K562 (cell line): ENCODE results near the gene DCAKD. TPM values are rescaled to one million over a fixed set of nuclear protein-coding genes. Genes with fewer than 3 reads are reported as not detected.

Experiments used
- ATAC-seq: fragments of 200-7000 bp; cut with Tn5 transposase; 3 replicates; pipeline ENCODE4 v1.9.1; 2020; ENCODE audit warnings: moderate library complexity
- BruUV-seq: library from RNA; stranded (reverse); fragments of 400-500 nt; replicated peaks from 2 replicates; lab custom pipeline; 2021; lab: Mats Ljungman, UMichigan
- CTCF ChIA-PET: fragments of 300-600 bp; formaldehyde crosslinking; extraction: SDS; loops from one replicate; lab custom pipeline; 2021; ENCODE audit warnings: low intra/inter-chr PET ratio; lab: Yijun Ruan, JAX
- POLR2A ChIA-PET: fragments of 300-600, 350-650 bp; sonication (Branson Sonifier 250); formaldehyde crosslinking; extraction: SDS; loops from one replicate; lab custom pipeline; 2021; ENCODE audit warnings: antibody characterized with exemption, inconsistent platforms; lab: Yijun Ruan, JAX
- DNase-seq, 4 experiments: peaks; one replicate each; pipeline versions ENCODE4 v3.0.0 to v3.0.0-alpha.2; 2011 to 2018; ENCODE audit warnings: low spot score in 3 of 4, mixed read lengths in 3 of 4; ENCODE audit errors: extremely low read depth in 1 of 4
- FAIRE-seq: peaks from 2 replicates; lab custom pipeline; 2011; peaks lifted over from hg19 to GRCh38; lab: Jason Lieb, UNC
- H2AFZ ChIP-seq: 2 replicates; pipeline ENCODE4 v1.6.0; 2011; ENCODE audit warnings: low read depth, low read length, control low read depth, inconsistent platforms
- H3K27ac ChIP-seq: fragments of 200-600 bp; 3 replicates; pipeline ENCODE4 v1.8.0; 2011; ENCODE audit warnings: low read depth, mild to moderate bottlenecking, control low read depth, inconsistent platforms, low read length, moderate library complexity, mixed read lengths; ENCODE audit errors: extremely low read depth
- H3K27me3 ChIP-seq, 2 experiments: fragments of 300-600 bp in 1 of 2; 2 replicates in 1 of 2; 3 replicates in 1 of 2; pipeline versions ENCODE4 v1.6.0 to v1.8.0; 2011; ENCODE audit warnings: inconsistent platforms in 2 of 2, low read length in 2 of 2, mild to moderate bottlenecking in 1 of 2, mixed read lengths in 1 of 2, moderate library complexity in 1 of 2; ENCODE audit not compliant: control insufficient read depth in 2 of 2, insufficient read depth in 2 of 2
- H3K36me3 ChIP-seq: fragments of 300-600 bp; 3 replicates; pipeline ENCODE4 v1.8.0; 2011; ENCODE audit warnings: mild to moderate bottlenecking, low read length, inconsistent platforms; ENCODE audit not compliant: control insufficient read depth, insufficient read depth
- H3K4me1 ChIP-seq, 2 experiments: fragments of 200-600 bp in 1 of 2; replicated peaks in 1 of 2; 2 replicates in 1 of 2; 3 replicates in 1 of 2; pipeline versions ENCODE4 v1.5.1 to v1.8.0; 2011; ENCODE audit warnings: inconsistent platforms in 2 of 2, low read length in 2 of 2, mild to moderate bottlenecking in 1 of 2, mixed read lengths in 1 of 2, moderate library complexity in 1 of 2; ENCODE audit not compliant: control insufficient read depth in 2 of 2, insufficient read depth in 2 of 2
- H3K4me2 ChIP-seq: 2 replicates; pipeline ENCODE4 v1.6.1; 2011; ENCODE audit warnings: low read length, control low read depth, inconsistent platforms, mixed read lengths; ENCODE audit not compliant: insufficient read depth
- H3K4me3 ChIP-seq: fragments of 200-600 bp; sonication (generic), shearing (Covaris generic); 2 replicates; pipeline ENCODE4 v1.5.1; 2016; ENCODE audit warnings: control low read depth, inconsistent platforms
- H3K79me2 ChIP-seq: fragments of 200-600 bp; 3 replicates; pipeline ENCODE4 v1.8.0; 2011; ENCODE audit warnings: low read length, inconsistent platforms; ENCODE audit not compliant: control insufficient read depth, insufficient read depth
- H3K9ac ChIP-seq, 2 experiments: 2 replicates each; pipeline versions ENCODE4 v1.6.0 to v1.6.1; 2011; ENCODE audit warnings: low read depth in 2 of 2, low read length in 2 of 2, control low read depth in 1 of 2, inconsistent platforms in 1 of 2, mild to moderate bottlenecking in 1 of 2, mixed read lengths in 1 of 2; ENCODE audit not compliant: insufficient read depth in 1 of 2
- H3K9me1 ChIP-seq: one replicate; pipeline ENCODE4 v1.6.0; 2011; ENCODE audit warnings: inconsistent platforms, mild to moderate bottlenecking, low read length, moderate library complexity; ENCODE audit not compliant: control insufficient read depth, insufficient read depth
- H3K9me3 ChIP-seq: replicated peaks from 2 replicates; pipeline ENCODE4 v1.5.1; 2011; ENCODE audit warnings: low read depth, low read length, inconsistent platforms; ENCODE audit not compliant: control insufficient read depth, insufficient read depth
- H4K20me1 ChIP-seq: replicated peaks from 2 replicates; pipeline ENCODE4 v1.6.1; 2011; ENCODE audit warnings: low read length, inconsistent platforms, mixed read lengths; ENCODE audit not compliant: control insufficient read depth, insufficient read depth
- CBX5 ChIP-seq: IDR thresholded peaks from 2 replicates; pipeline ENCODE4 v1.6.1; 2014; ENCODE audit warnings: low read depth, borderline replicate concordance
- KAT8 ChIP-seq: fragments of 450-650 bp; IDR thresholded peaks from 2 replicates; pipeline ENCODE4 v1.6.1; 2016; ENCODE audit warnings: low read depth, mild to moderate bottlenecking
- NFIC ChIP-seq: fragments of 450-650 bp; IDR thresholded peaks from 2 replicates; pipeline ENCODE4 v1.6.1; 2017; ENCODE audit warnings: mild to moderate bottlenecking, inconsistent platforms
- NFIX ChIP-seq: fragments of 250-450 bp; sonication (Bioruptor Pico); IDR thresholded peaks from 2 replicates; pipeline ENCODE4 v1.4.0; 2020; ENCODE audit warnings: low read depth, mild to moderate bottlenecking, moderate library complexity
- SMARCA4 ChIP-seq: fragments of 450-650 bp; IDR thresholded peaks from 2 replicates; pipeline ENCODE4 v1.6.1; 2016
- TSC22D4 ChIP-seq: fragments of 450-650 bp; IDR thresholded peaks from 2 replicates; pipeline ENCODE4 v1.6.1; 2016; ENCODE audit warnings: missing genetic modification characterization, missing biosample characterization, control low read depth
- ZBTB8A ChIP-seq: fragments of 450-650 bp; IDR thresholded peaks from 2 replicates; pipeline ENCODE4 v1.6.1; 2018; ENCODE audit warnings: mild to moderate bottlenecking, moderate library complexity; ENCODE audit not compliant: partially characterized antibody
- ZNF121 ChIP-seq: sonication (generic); formaldehyde crosslinking; conservative IDR thresholded peaks from 2 replicates; pipeline ENCODE4 v1.8.0; 2022; ENCODE audit warnings: missing genetic modification reagents
- ZNF146 ChIP-seq: IDR thresholded peaks from one replicate; pipeline ENCODE4 v1.6.1; 2018; ENCODE audit warnings: missing compliant biosample characterization; ENCODE audit not compliant: unreplicated experiment
- ZNF395 ChIP-seq: fragments of 200-800 bp; sonication (Bioruptor generic); IDR thresholded peaks from 2 replicates; pipeline ENCODE4 v1.6.1; 2017; ENCODE audit warnings: missing genetic modification characterization, missing compliant biosample characterization
- ZNF561 ChIP-seq: fragments of 450-650 bp; formaldehyde crosslinking; conservative IDR thresholded peaks from 2 replicates; pipeline ENCODE4 v1.4.0; 2020; ENCODE audit warnings: mild to moderate bottlenecking, moderate library complexity
- WGBS: fragments of 100-300 bp; shearing (Covaris generic); methylation state at CpG from one replicate; pipeline ENCODE4 v1.1.6; 2016; ENCODE audit warnings: low coverage, mixed read lengths; ENCODE audit not compliant: insufficient coverage; ENCODE audit errors: missing lambda C conversion rate; 5-methylcytosine and 5-hydroxymethylcytosine counted together
- in situ Hi-C: fragments of 300-500 bp; cut with MboI; formaldehyde crosslinking; loops from 4 replicates; pipeline ENCODE4 v1.15.0; 2018; ENCODE audit warnings: inconsistent platforms, mixed read lengths
- intact Hi-C: fragments of 100-400 bp; cut with micrococcal nuclease; formaldehyde crosslinking; loops from 2 replicates; pipeline ENCODE4 v1.14.2; 2022
- polyA plus RNA-seq, 8 experiments: library from polyadenylated mRNA; depleted of rRNA in 4 of 8; stranded (reverse) in 5 of 8; unstranded in 3 of 8; fragments of >200 nt; fragmentation: Nextera tagmentation in 2 of 8; fragmentation: Illumina TruSeq in 1 of 8; extraction: Ambion mirVana in 2 of 8; extraction: Trizol in 1 of 8; gene quantifications; 2 replicates each; pipeline versions ENCODE4 v1.2.1 to v1.2.3, GENCODE V29; 2011 to 2014; ENCODE audit warnings: inconsistent platforms in 1 of 8, missing spikeins in 1 of 8
- total RNA-seq, 7 experiments: library from RNA; depleted of rRNA in 6 of 7; stranded (reverse); fragments of >200 nt in 6 of 7; fragmentation: Illumina TruSeq in 2 of 7; extraction: Trizol in 2 of 7; gene quantifications; 2 replicates each; pipeline versions ENCODE4 v1.2.1 to v1.2.3, GENCODE V29; 2011 to 2021; ENCODE audit warnings: low replicate concordance in 1 of 7
- TF ChIP-seq, protein P1 (sequence below): sonication (generic); formaldehyde crosslinking; IDR thresholded peaks from 2 replicates; pipeline ENCODE4 v1.8.1; 2023; ENCODE audit warnings: mild to moderate bottlenecking, missing genetic modification reagents

Gene DCAKD
- total and polyA plus RNA-seq, 9 of the 15 experiments (the other 6 are each of a cell fraction or from before 2014, with no cell fraction given), result 7.9 to 35.5 (median 21.4) TPM

DNA sequence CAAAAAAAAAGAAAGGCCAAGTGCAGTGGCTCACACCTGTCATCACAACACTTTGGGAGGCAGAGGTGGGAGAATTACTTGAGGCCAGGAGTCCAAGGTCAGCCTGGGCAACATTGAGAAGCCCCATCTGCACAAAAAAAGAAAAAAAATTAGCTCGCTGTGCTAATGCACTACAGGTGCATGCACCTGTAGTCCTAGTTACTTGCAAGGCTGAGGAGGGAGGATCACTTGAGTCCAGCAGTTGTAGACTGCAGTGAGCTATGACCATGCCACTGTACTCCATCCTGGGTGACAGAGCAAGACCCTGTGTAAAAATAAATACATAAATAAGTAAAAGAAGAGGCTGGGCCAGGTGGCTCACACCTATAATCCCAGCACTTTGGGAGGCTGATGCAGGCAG lies 39.7 kb downstream of the DCAKD start:
- H4K20me1 ChIP-seq, result no peaks in the 10 kb centered on the region
- H3K4me3 ChIP-seq, result no peak overlapping the region
- peaks cover 3% of the 10 kb centered on the region for H3K9me1 ChIP-seq
- WGBS, result 8% methylated on average over 1 of the region's 1 CpG
- H3K4me1 ChIP-seq, result peaks cover 0 to 14% of the 10 kb centered on the region in 2 experiments; a peak in 2 of 5 replicates
- H3K4me2 ChIP-seq, result no peak overlapping the region
- FAIRE-seq (no peak), ATAC-seq (no peak), DNase-seq (no peak)
- H3K27ac ChIP-seq, result no peak overlapping the region
- H3K9ac ChIP-seq, result no peak overlapping the region
- peaks cover 5 to 30% of the 10 kb centered on the region in 2 experiments; a peak in 3 of 5 replicates for H3K27me3 ChIP-seq
- no peak overlapping the region for H2AFZ ChIP-seq
- no peaks in the 10 kb centered on the region for H3K79me2 ChIP-seq
- in situ Hi-C loops, result loop anchor here (10.0 kb wide), 1 partner anchor 237 kb away; no protein-coding TSS in a partner anchor
- TF ChIP-seq CBX5, result no peak
- no peak for TF ChIP-seq ZNF561
- H3K36me3 ChIP-seq, result no peaks in the 10 kb centered on the region
- CTCF ChIA-PET, result interaction anchor here (0.6 kb wide), 1 partner anchor 19 kb away, joined by 6 read pairs; no protein-coding TSS in a partner anchor
- intact Hi-C loops, result loop anchor here (10.0 kb wide), 2 partner anchors 113 to 237 kb away; no protein-coding TSS in a partner anchor
- POLR2A ChIA-PET, result interaction anchor here (0.9 to 1.5 kb wide), 3 partner anchors 9 to 14 kb away, joined by 3 to 4 read pairs (median 3); no protein-coding TSS in a partner anchor
- no peaks in the 10 kb centered on the region for H3K9me3 ChIP-seq
- no TSS peak for BruUV-seq

GRCh38 chr17:45009676-45010467 lies 41.6 kb downstream of the DCAKD start:
- ATAC-seq (no peak), FAIRE-seq (no peak), DNase-seq (peak in 2 of 4 experiments; percentile 51 to 53)
- Histone ChIP-seq H3K79me2 (no peaks in the 10 kb centered on the region), H3K9ac (0 out of 4 replicates have a peak overlapping the region, but pooled peaks of 1 of the 2 experiments have one; percentile 33), H3K9me1 (peaks cover 3% of the 10 kb centered on the region), H3K9me3 (no peaks in the 10 kb centered on the region), H3K27me3 (peaks cover 5 to 35% of the 10 kb centered on the region in 2 experiments; a peak in 3 of 5 replicates), H3K4me3 (no peak overlapping the region), H4K20me1 (no peaks in the 10 kb centered on the region), H2AFZ (no peak overlapping the region), H3K4me2 (no peak overlapping the region), H3K36me3 (no peaks in the 10 kb centered on the region), H3K4me1 (peaks cover 0 to 14% of the 10 kb centered on the region in 2 experiments; a peak in 2 of 5 replicates), H3K27ac (no peak overlapping the region)
- in situ Hi-C loops, result loop anchor here (10.0 kb wide), 1 partner anchor 235 kb away; no protein-coding TSS in a partner anchor
- CTCF ChIA-PET, result no interaction called here
- intact Hi-C loops, result loop anchor here (10.0 kb wide), 2 partner anchors 115 to 235 kb away; no protein-coding TSS in a partner anchor
- WGBS, result 8% methylated on average over 12 of the region's 13 CpGs
- POLR2A ChIA-PET, result interaction anchor here (0.8 to 0.9 kb wide), 2 partner anchors 20 to 80 kb away, joined by 3 read pairs; no protein-coding TSS in a partner anchor
- BruUV-seq, result no TSS peak
- TF ChIP-seq NFIX (CRISPR knock-in tag), result peak; percentile 83
- TF ChIP-seq ZNF146 (CRISPR knock-in tag), result no peak
- no peak for TF ChIP-seq KAT8
- TF ChIP-seq ZBTB8A, result no peak
- TF ChIP-seq ZNF395 (CRISPR knock-in tag), result no peak
- TF ChIP-seq, protein P1, sequence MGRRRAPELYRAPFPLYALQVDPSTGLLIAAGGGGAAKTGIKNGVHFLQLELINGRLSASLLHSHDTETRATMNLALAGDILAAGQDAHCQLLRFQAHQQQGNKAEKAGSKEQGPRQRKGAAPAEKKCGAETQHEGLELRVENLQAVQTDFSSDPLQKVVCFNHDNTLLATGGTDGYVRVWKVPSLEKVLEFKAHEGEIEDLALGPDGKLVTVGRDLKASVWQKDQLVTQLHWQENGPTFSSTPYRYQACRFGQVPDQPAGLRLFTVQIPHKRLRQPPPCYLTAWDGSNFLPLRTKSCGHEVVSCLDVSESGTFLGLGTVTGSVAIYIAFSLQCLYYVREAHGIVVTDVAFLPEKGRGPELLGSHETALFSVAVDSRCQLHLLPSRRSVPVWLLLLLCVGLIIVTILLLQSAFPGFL (CRISPR knock-in tag), result no peak
- no peak for TF ChIP-seq SMARCA4
- no peak for TF ChIP-seq TSC22D4 (tag)
- no peak for TF ChIP-seq ZNF121 (CRISPR knock-in tag)
- peak; percentile 98 for TF ChIP-seq NFIC
